Vagina (tissue), 2 donors: ENCODE results near the gene PRM1.

Experiments used
- CTCF ChIP-seq, 3 experiments: fragments of 450-650 bp in 2 of 3; fragments of 200-600 bp in 1 of 3; sonication (generic) in 1 of 3; IDR thresholded peaks; one replicate each; pipeline ENCODE4 v1.5.1; 2017 to 2019; ENCODE audit warnings: antibody characterized with exemption in 3 of 3, mild to moderate bottlenecking in 2 of 3, moderate library complexity in 2 of 3
- POLR2A ChIP-seq, 2 donors: fragments of 450-650 bp; IDR thresholded peaks; one replicate each; pipeline ENCODE4 v1.6.1; 2017; ENCODE audit warnings: antibody characterized with exemption in 2 of 2, mild to moderate bottlenecking in 2 of 2, moderate library complexity in 2 of 2
- POLR2AphosphoS5 ChIP-seq, 2 donors: sonication (generic); formaldehyde crosslinking; IDR thresholded peaks; one replicate each; pipeline ENCODE4 v1.9.0; 2017; ENCODE audit warnings: antibody characterized with exemption in 2 of 2, mild to moderate bottlenecking in 2 of 2, low read depth in 1 of 2; ENCODE audit not compliant: insufficient read depth in 1 of 2

GRCh38 chr16:11233727-11234376 lies 47.3 kb downstream of the PRM1 start:
- TF ChIP-seq CTCF (IDR thresholded peaks at IDR 0.05) (no peak), POLR2A (IDR thresholded peaks at IDR 0.05) (no peak), POLR2AphosphoS5 (IDR thresholded peaks at IDR 0.05; ENCODE audit: insufficient read depth in 1 of 2, low read depth in 1 of 2) (no peak)
